ENCODE data around the gene SLC9A3. TPM values are rescaled to one million over a fixed set of nuclear protein-coding genes. Genes with fewer than 3 reads are reported as not detected.

Gene SLC9A3
- total and polyA plus RNA-seq, 8 donors, result 0.60 to 1.9 (median 0.95) TPM

- DNase-seq (peak; percentile 83 to 95 (median 94)), ATAC-seq (peak; percentile 83 to 88 (median 85)), FAIRE-seq (no peak)
- no peaks in the 10 kb centered on the region for H3K36me3 ChIP-seq
- peak overlapping the region; percentile 65 to 95 (median 86) for H3K4me3 ChIP-seq
- H3K4me1 ChIP-seq, result peaks cover 0 to 13% (median 6%) of the 10 kb centered on the region in 3 donors
- H3K9me3 ChIP-seq, result no peaks in the 10 kb centered on the region
- H3K27me3 ChIP-seq, result no peaks in the 10 kb centered on the region
- intact Hi-C loops (cut with DNase I), result no loop called here
- TF ChIP-seq CTCF (IDR thresholded peaks at IDR 0.05), result no peak
- WGBS, 2 donors, result 0% methylated on average over 69 to 137 of the region's 137 CpGs
- H3K27ac ChIP-seq, result peak overlapping the region; percentile 62 to 82 (median 78)
Measured at GRCh38 chr5:472656-473550, 51.3 kb downstream of the SLC9A3 start.

- ATAC-seq (peak; percentile 25 to 51 (median 45)), FAIRE-seq (no peak), DNase-seq (peak; percentile 34 to 87 (median 63))
- Histone ChIP-seq H3K9me3 (no peaks in the 10 kb centered on the region), H3K4me1 (peaks cover 0 to 13% (median 6%) of the 10 kb centered on the region in 3 donors), H3K4me3 (peak overlapping the region; percentile 65 to 95 (median 86)), H3K36me3 (no peaks in the 10 kb centered on the region), H3K27ac (peak overlapping the region; percentile 62 to 82 (median 78)), H3K27me3 (no peaks in the 10 kb centered on the region)
- no peak for TF ChIP-seq CTCF (IDR thresholded peaks at IDR 0.05)
- WGBS, 2 donors, result 10 to 12% methylated on average over 23 to 30 of the region's 30 CpGs
- intact Hi-C loops (cut with DNase I), result no loop called here
Measured at GRCh38 chr5:472076-472655, 52.1 kb downstream of the SLC9A3 start.

DNA sequence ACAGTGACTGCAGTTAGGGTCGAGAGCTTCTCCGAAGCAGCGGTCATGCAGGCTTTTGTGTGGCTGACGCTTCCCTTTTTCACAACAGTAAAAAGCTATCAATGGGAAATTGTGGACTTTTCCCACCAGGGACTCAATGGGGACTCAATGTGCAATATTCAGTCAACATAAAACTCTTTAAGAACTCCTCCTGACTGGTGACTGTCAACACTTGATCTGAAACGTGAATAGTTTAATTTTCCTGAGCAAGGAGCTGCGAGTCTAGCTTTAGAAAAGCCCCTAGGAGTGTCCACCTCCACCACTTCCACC lies 52.5 kb downstream of the SLC9A3 start:
- H3K4me1 ChIP-seq, result peaks cover 0 to 13% (median 6%) of the 10 kb centered on the region in 3 donors
- ATAC-seq (no peak), FAIRE-seq (no peak), DNase-seq (peak in 1 of 6 donors; percentile 5)
- H3K36me3 ChIP-seq, result no peaks in the 10 kb centered on the region
- no peaks in the 10 kb centered on the region for H3K27me3 ChIP-seq
- intact Hi-C loops (cut with DNase I), result no loop called here
- WGBS, 2 donors, result 79% methylated on average over 6 of the region's 6 CpGs
- no peak for TF ChIP-seq CTCF (IDR thresholded peaks at IDR 0.05)
- no peak overlapping the region for H3K27ac ChIP-seq
- peak overlapping the region in 3 of 4 donors; percentile 79 to 95 (median 92) for H3K4me3 ChIP-seq
- no peaks in the 10 kb centered on the region for H3K9me3 ChIP-seq

DNA sequence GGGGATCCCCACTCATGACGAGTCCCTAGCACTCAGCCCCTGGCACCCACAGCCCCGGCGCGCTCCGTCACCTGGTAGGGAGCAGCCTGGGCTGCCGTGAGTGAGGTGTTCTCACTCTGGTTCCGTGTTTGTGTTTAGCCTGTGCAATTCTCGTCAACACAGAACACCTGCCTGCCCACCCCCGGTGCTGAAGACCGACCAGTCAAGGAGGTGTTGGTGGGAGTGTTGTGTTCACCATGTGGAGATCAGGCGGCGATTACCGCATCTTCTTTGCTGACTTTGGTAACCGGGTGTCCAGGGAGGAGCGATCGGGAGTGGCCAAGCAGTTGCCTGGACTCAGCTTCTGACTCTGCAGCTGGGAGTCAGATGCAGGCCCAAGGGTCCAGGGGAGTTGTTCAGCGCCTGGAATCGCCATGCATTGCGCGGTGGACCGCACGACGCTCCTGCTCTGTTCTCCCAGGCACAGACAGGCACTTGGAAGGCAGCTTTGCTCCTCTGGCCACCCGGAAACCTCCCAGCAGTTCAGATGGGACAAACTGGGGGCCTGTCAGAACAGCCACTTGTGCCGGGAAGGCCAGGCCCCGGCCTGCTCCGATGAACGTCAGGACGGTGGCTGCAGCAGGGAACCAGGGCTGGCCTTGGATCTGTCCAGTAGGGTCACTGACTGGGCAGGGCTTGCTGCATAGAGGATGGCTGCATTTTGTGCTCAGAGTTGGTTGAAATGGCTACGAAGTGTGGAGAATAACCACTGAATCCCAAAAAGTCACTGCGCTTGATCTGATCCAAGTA lies 53.1 kb downstream of the SLC9A3 start:
- no peak for ATAC-seq
- FAIRE-seq, result no peak
- peaks cover 0 to 13% (median 6%) of the 10 kb centered on the region in 3 donors for H3K4me1 ChIP-seq
- H3K27ac ChIP-seq, result no peak overlapping the region
- intact Hi-C loops (cut with DNase I), result no loop called here
- TF ChIP-seq CTCF (IDR thresholded peaks at IDR 0.05), result no peak
- no peaks in the 10 kb centered on the region for H3K27me3 ChIP-seq
- H3K36me3 ChIP-seq, result no peaks in the 10 kb centered on the region
- peak overlapping the region in 1 of 4 donors; percentile 95 for H3K4me3 ChIP-seq
- WGBS, 2 donors, result 84 to 88% methylated on average over 31 of the region's 31 CpGs
- no peaks in the 10 kb centered on the region for H3K9me3 ChIP-seq
- peak in 3 of 6 donors; percentile 28 to 58 (median 52) for DNase-seq

All from pancreas (tissue), 10 donors.